Measurements from ENCODE around the gene MSX1. TPM values are rescaled to one million over a fixed set of nuclear protein-coding genes. Genes with fewer than 3 reads are reported as not detected.

The MSX1 gene
- total and polyA plus RNA-seq, 4 donors: 0.13 to 0.33 (median 0.15) TPM; not detected in 1

GRCh38 chr4:4890574-4891255, 31.2 kb downstream of the MSX1 start (continued):
- TF ChIP-seq NR2F2 (IDR thresholded peaks at IDR 0.05): no peak
- no peak for TF ChIP-seq EGR1 (IDR thresholded peaks at IDR 0.05; ENCODE audit: low read depth in 2 of 2)
- TF ChIP-seq HNF4G (IDR thresholded peaks at IDR 0.05): no peak

GRCh38 chr4:4893721-4894120, 34.3 kb downstream of the MSX1 start:
- no peaks in the 10 kb centered on the region for H3K4me1 ChIP-seq (ENCODE audit: control insufficient read depth in 4 of 4, insufficient read depth in 4 of 4, low read length in 3 of 4)
- 81% methylated on average over 4 of the region's 4 CpGs for WGBS
- no peak overlapping the region for H3K4me3 ChIP-seq (ENCODE audit: low read depth in 1 of 3, low read length in 3 of 3)
- no peak for DNase-seq (ENCODE audit: low spot score)
- no peaks in the 10 kb centered on the region for H3K36me3 ChIP-seq (ENCODE audit: control insufficient read depth in 4 of 4, insufficient read depth in 3 of 4, low read depth in 1 of 4, low read length in 3 of 4)
- H3K9me3 ChIP-seq (ENCODE audit: control insufficient read depth in 4 of 4, low read length in 3 of 4): peaks cover 0 to 2% (median 0%) of the 10 kb centered on the region in 4 donors
- TF ChIP-seq SP1 (IDR thresholded peaks at IDR 0.05) (no peak), RXRA (IDR thresholded peaks at IDR 0.05) (no peak), YY1 (IDR thresholded peaks at IDR 0.05) (no peak), NR2F2 (IDR thresholded peaks at IDR 0.05) (no peak), FOXA2 (IDR thresholded peaks at IDR 0.05) (no peak), MAX (IDR thresholded peaks at IDR 0.05) (no peak), HNF4G (IDR thresholded peaks at IDR 0.05) (no peak), EGR1 (IDR thresholded peaks at IDR 0.05; ENCODE audit: low read depth in 2 of 2) (no peak), FOXA1 (IDR thresholded peaks at IDR 0.05) (no peak), JUND (IDR thresholded peaks at IDR 0.05) (no peak), HNF4A (conservative IDR thresholded peaks at IDR 0.05) (no peak)
- H3K27ac ChIP-seq (ENCODE audit: low read depth in 1 of 2, low read length in 2 of 2): no peak overlapping the region
- peaks cover 0 to 6% (median 0%) of the 10 kb centered on the region in 4 donors for H3K27me3 ChIP-seq (ENCODE audit: control insufficient read depth in 4 of 4, insufficient read depth in 4 of 4, low read length in 3 of 4)
- no peak overlapping the region for H3K9ac ChIP-seq (ENCODE audit: low read depth in 1 of 2, low read length in 2 of 2)

GRCh38 chr4:4899202-4899925, 39.9 kb downstream of the MSX1 start:
- Histone ChIP-seq H3K36me3 (ENCODE audit: control insufficient read depth in 4 of 4, insufficient read depth in 3 of 4, low read depth in 1 of 4, low read length in 3 of 4) (no peaks in the 10 kb centered on the region), H3K27me3 (ENCODE audit: control insufficient read depth in 4 of 4, insufficient read depth in 4 of 4, low read length in 3 of 4) (no peaks in the 10 kb centered on the region), H3K4me3 (ENCODE audit: low read depth in 1 of 3, low read length in 3 of 3) (no peak overlapping the region), H3K9ac (ENCODE audit: low read depth in 1 of 2, low read length in 2 of 2) (no peak overlapping the region), H3K4me1 (ENCODE audit: control insufficient read depth in 4 of 4, insufficient read depth in 4 of 4, low read length in 3 of 4) (no peaks in the 10 kb centered on the region), H3K9me3 (ENCODE audit: control insufficient read depth in 4 of 4, low read length in 3 of 4) (peaks cover 0 to 3% (median 2%) of the 10 kb centered on the region in 4 donors), H3K27ac (ENCODE audit: low read depth in 1 of 2, low read length in 2 of 2) (no peak overlapping the region)
- 81% methylated on average over 5 of the region's 5 CpGs for WGBS
- TF ChIP-seq JUND (IDR thresholded peaks at IDR 0.05): no peak
- no peak for TF ChIP-seq FOXA2 (IDR thresholded peaks at IDR 0.05)
- no peak for TF ChIP-seq EGR1 (IDR thresholded peaks at IDR 0.05; ENCODE audit: low read depth in 2 of 2)
- TF ChIP-seq ZBTB33 (IDR thresholded peaks at IDR 0.05): no peak
- TF ChIP-seq REST (IDR thresholded peaks at IDR 0.05): no peak
- no peak for TF ChIP-seq HNF4A (conservative IDR thresholded peaks at IDR 0.05)
- no peak for TF ChIP-seq MAX (IDR thresholded peaks at IDR 0.05)
- TF ChIP-seq FOXA1 (IDR thresholded peaks at IDR 0.05): no peak
- TF ChIP-seq HNF4G (IDR thresholded peaks at IDR 0.05): no peak
- no peak for TF ChIP-seq RXRA (IDR thresholded peaks at IDR 0.05)
- TF ChIP-seq RAD21 (IDR thresholded peaks at IDR 0.05): no peak
- no peak for TF ChIP-seq GABPA (IDR thresholded peaks at IDR 0.05 in 1 of 2, conservative IDR thresholded peaks at IDR 0.05 in 1 of 2)
- TF ChIP-seq ATF3 (IDR thresholded peaks at IDR 0.05): no peak
- no peak for TF ChIP-seq YY1 (IDR thresholded peaks at IDR 0.05)
- no peak for TF ChIP-seq SP1 (IDR thresholded peaks at IDR 0.05)
- TF ChIP-seq CTCF (IDR thresholded peaks at IDR 0.05; ENCODE audit: low read depth, low read length, missing input control): no peak
- TF ChIP-seq NR2F2 (IDR thresholded peaks at IDR 0.05): no peak
- no peak for TF ChIP-seq TAF1 (conservative IDR thresholded peaks at IDR 0.05)
- no peak for DNase-seq (ENCODE audit: low spot score)

Measured in liver (tissue), 9 donors.